Hematopoietic multipotent progenitor cell treated with erythropoietin and hydrocortisone succinate and interleukin-3 and kit ligand, for 6 days (in vitro differentiated cells): ENCODE measurements around the gene ALDH16A1.

Source experiments
- DNase-seq: peaks from one replicate; pipeline ENCODE4 v3.0.0-alpha.2; 2015

Gene ALDH16A1

GRCh38 chr19:49490287-49491029 lies 37.4 kb downstream of the ALDH16A1 start:
- no peak for DNase-seq

GRCh38 chr19:49491030-49491803 lies 38.2 kb downstream of the ALDH16A1 start:
- peak; percentile 29 for DNase-seq

GRCh38 chr19:49491804-49492572 lies 39.0 kb downstream of the ALDH16A1 start:
- peak; percentile 24 for DNase-seq

- peak; percentile 68 for DNase-seq
Measured at GRCh38 chr19:49492573-49493405, 39.8 kb downstream of the ALDH16A1 start.

- DNase-seq: no peak
Measured at GRCh38 chr19:49496574-49497008, 43.6 kb downstream of the ALDH16A1 start.

- peak; percentile 98 for DNase-seq
Measured at GRCh38 chr19:49497047-49497788, 44.2 kb downstream of the ALDH16A1 start.

GRCh38 chr19:49497789-49498103 lies 44.7 kb downstream of the ALDH16A1 start:
- no peak for DNase-seq

GRCh38 chr19:49498475-49498874 lies 45.5 kb downstream of the ALDH16A1 start:
- no peak for DNase-seq

GRCh38 chr19:49499030-49499670 lies 46.1 kb downstream of the ALDH16A1 start:
- peak; percentile 47 for DNase-seq

- peak; percentile 79 for DNase-seq
Measured at GRCh38 chr19:49502866-49503581, 50.0 kb downstream of the ALDH16A1 start.

- no peak for DNase-seq
Measured at GRCh38 chr19:49503582-49503962, 50.5 kb downstream of the ALDH16A1 start.

GRCh38 chr19:49506575-49507105 lies 53.6 kb downstream of the ALDH16A1 start:
- DNase-seq: peak; percentile 85

- DNase-seq: no peak
Measured at GRCh38 chr19:49507803-49508494, 54.9 kb downstream of the ALDH16A1 start.

- peak; percentile 63 for DNase-seq
Measured at GRCh38 chr19:49512970-49513745, 60.1 kb downstream of the ALDH16A1 start.

- no peak for DNase-seq
Measured at GRCh38 chr19:49513746-49514118, 60.7 kb downstream of the ALDH16A1 start.

GRCh38 chr19:49514151-49514550 lies 61.1 kb downstream of the ALDH16A1 start:
- DNase-seq: no peak

GRCh38 chr19:49515767-49516166 lies 62.7 kb downstream of the ALDH16A1 start:
- DNase-seq: peak; percentile 77

GRCh38 chr19:49518033-49518432 lies 65.0 kb downstream of the ALDH16A1 start:
- no peak for DNase-seq
